Measurements from ENCODE around the gene SLX4IP. TPM values are rescaled to one million over a fixed set of nuclear protein-coding genes. Genes with fewer than 3 reads are reported as not detected.
"Not testable (repeated sequence)": the region's sequence is repeated elsewhere in the genome, so short reads cannot be mapped to it uniquely, and the experiment has no call there.

The SLX4IP gene
- total RNA-seq, 1 experiment from 2014 or later: 7.4 TPM

DNA sequence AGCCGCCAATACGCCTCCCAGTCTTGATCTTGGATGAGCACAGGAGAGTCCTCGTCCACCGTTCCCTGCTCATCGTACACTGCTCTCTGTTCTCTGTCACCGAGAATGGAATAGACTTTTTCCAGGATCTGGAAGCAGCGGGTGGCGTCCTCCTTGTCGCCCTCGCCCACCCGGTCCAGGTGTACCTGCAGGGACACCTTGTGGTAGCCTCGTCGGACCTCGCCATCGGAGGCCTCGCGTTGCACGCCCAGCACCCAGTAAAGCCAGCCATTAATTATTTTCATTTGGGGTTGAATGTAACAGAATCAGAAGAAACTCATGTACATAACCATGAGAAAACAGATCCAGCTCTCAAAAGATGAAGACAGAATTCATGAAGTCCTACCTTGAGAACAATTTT, 178.8 kb downstream of the SLX4IP start (continued):
- TF ChIP-seq, protein P1, sequence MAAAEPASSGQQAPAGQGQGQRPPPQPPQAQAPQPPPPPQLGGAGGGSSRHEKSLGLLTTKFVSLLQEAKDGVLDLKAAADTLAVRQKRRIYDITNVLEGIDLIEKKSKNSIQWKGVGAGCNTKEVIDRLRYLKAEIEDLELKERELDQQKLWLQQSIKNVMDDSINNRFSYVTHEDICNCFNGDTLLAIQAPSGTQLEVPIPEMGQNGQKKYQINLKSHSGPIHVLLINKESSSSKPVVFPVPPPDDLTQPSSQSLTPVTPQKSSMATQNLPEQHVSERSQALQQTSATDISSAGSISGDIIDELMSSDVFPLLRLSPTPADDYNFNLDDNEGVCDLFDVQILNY (CRISPR knock-in tag; IDR thresholded peaks at IDR 0.05): no peak

DNA sequence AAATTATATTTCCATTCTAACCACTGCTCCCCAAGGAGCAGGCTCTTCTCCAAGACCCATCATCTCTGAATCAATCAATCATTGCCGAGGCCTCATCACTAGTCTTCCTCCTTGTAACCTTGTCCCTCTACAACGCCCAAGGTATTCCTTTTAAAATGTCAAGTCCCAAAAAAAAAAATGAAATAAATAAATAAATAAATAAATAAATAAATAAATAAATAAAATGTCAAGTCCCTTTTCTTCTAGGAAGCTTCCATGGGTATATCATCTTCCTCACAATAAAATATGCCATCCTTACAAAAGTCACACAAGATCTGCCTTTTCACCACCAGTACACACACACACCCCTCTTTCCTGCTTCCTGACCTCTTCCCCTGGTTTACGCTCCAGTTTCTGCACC, 181.1 kb downstream of the SLX4IP start:
- POLR2A ChIA-PET: no interaction called here

DNA sequence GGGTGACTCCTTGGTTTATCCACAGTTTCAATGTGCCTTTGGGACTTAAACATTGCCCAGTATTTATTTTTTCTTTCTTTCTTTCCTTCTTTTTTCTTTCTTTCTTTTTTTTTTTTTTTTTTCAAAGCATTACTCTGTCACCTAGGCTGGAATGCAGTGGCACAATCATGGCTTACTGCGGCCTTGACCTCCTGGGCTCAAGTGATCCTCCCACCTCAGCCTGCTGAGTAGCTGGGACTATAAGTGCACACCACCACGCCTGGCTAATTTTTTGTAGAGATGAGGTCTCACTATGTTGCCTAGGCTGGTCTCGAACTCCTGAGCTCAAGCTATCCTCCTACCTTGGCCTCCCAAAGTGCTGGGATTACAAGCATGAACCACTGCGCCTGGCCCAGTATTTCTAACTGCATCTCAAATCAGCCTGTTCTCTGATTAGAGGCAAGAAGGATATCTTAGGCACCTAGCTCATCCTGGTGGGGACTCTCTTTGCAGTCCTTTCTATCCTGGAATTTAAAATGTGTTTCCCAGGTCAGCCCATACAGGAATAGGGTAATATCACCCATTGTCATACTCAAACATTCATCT, 182.5 kb downstream of the SLX4IP start:
- H3K4me3 Mint-ChIP-seq; DNase-seq (ENCODE audit: low spot score); H3K36me3 Mint-ChIP-seq; H3K9me3 Mint-ChIP-seq; H3K27ac Mint-ChIP-seq; ATAC-seq; POLR2A ChIA-PET: not testable (repeated sequence)
- CTCF ChIA-PET: interaction anchor here (1.1 to 1.3 kb wide), 2 partner anchors 23 to 79 kb away, joined by 3 read pairs; no protein-coding TSS in a partner anchor
- Mint-ChIP-seq H3K4me1 (peaks cover 39% of the 10 kb centered on the region), H3K27me3 (ENCODE audit: low read depth) (peaks cover 12% of the 10 kb centered on the region)

More for the DNA sequence above, 181.1 kb downstream of the SLX4IP start:
- peaks cover 2% of the 10 kb centered on the region; the same call in 1 of the 2 replicates for H3K36me3 Mint-ChIP-seq
- ATAC-seq (no peak), DNase-seq (ENCODE audit: low spot score) (no peak)
- no peak overlapping the region for H3K4me3 Mint-ChIP-seq
- H3K27ac Mint-ChIP-seq: no peak overlapping the region
- peaks cover 12% of the 10 kb centered on the region for H3K27me3 Mint-ChIP-seq (ENCODE audit: low read depth)
- no peak for TF ChIP-seq ZNF232 (CRISPR knock-in tag; IDR thresholded peaks at IDR 0.05)
- no peak for TF ChIP-seq NR3C1 (CRISPR knock-in tag; conservative IDR thresholded peaks at IDR 0.05; ENCODE audit: low read depth)
- TF ChIP-seq CREM (CRISPR knock-in tag; IDR thresholded peaks at IDR 0.05): no peak
- no peak for TF ChIP-seq NFYB (CRISPR knock-in tag; conservative IDR thresholded peaks at IDR 0.05; ENCODE audit: low read depth)
- TF ChIP-seq, protein P2, sequence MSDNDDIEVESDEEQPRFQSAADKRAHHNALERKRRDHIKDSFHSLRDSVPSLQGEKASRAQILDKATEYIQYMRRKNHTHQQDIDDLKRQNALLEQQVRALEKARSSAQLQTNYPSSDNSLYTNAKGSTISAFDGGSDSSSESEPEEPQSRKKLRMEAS (CRISPR knock-in tag; IDR thresholded peaks at IDR 0.05): no peak
- TF ChIP-seq, protein P3, sequence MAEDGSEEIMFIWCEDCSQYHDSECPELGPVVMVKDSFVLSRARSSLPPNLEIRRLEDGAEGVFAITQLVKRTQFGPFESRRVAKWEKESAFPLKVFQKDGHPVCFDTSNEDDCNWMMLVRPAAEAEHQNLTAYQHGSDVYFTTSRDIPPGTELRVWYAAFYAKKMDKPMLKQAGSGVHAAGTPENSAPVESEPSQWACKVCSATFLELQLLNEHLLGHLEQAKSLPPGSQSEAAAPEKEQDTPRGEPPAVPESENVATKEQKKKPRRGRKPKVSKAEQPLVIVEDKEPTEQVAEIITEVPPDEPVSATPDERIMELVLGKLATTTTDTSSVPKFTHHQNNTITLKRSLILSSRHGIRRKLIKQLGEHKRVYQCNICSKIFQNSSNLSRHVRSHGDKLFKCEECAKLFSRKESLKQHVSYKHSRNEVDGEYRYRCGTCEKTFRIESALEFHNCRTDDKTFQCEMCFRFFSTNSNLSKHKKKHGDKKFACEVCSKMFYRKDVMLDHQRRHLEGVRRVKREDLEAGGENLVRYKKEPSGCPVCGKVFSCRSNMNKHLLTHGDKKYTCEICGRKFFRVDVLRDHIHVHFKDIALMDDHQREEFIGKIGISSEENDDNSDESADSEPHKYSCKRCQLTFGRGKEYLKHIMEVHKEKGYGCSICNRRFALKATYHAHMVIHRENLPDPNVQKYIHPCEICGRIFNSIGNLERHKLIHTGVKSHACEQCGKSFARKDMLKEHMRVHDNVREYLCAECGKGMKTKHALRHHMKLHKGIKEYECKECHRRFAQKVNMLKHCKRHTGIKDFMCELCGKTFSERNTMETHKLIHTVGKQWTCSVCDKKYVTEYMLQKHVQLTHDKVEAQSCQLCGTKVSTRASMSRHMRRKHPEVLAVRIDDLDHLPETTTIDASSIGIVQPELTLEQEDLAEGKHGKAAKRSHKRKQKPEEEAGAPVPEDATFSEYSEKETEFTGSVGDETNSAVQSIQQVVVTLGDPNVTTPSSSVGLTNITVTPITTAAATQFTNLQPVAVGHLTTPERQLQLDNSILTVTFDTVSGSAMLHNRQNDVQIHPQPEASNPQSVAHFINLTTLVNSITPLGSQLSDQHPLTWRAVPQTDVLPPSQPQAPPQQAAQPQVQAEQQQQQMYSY (CRISPR knock-in tag; IDR thresholded peaks at IDR 0.05): no peak
- TF ChIP-seq, protein P4, sequence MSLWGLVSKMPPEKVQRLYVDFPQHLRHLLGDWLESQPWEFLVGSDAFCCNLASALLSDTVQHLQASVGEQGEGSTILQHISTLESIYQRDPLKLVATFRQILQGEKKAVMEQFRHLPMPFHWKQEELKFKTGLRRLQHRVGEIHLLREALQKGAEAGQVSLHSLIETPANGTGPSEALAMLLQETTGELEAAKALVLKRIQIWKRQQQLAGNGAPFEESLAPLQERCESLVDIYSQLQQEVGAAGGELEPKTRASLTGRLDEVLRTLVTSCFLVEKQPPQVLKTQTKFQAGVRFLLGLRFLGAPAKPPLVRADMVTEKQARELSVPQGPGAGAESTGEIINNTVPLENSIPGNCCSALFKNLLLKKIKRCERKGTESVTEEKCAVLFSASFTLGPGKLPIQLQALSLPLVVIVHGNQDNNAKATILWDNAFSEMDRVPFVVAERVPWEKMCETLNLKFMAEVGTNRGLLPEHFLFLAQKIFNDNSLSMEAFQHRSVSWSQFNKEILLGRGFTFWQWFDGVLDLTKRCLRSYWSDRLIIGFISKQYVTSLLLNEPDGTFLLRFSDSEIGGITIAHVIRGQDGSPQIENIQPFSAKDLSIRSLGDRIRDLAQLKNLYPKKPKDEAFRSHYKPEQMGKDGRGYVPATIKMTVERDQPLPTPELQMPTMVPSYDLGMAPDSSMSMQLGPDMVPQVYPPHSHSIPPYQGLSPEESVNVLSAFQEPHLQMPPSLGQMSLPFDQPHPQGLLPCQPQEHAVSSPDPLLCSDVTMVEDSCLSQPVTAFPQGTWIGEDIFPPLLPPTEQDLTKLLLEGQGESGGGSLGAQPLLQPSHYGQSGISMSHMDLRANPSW (CRISPR knock-in tag; conservative IDR thresholded peaks at IDR 0.05; ENCODE audit: low read depth): no peak
- no peak for TF ChIP-seq ZNF396 (CRISPR knock-in tag; IDR thresholded peaks at IDR 0.05; ENCODE audit: borderline replicate concordance)
- no peak for TF ChIP-seq SP1 (CRISPR knock-in tag; conservative IDR thresholded peaks at IDR 0.05)
- no peak for TF ChIP-seq SOX15 (CRISPR knock-in tag; IDR thresholded peaks at IDR 0.05)
- no peak for TF ChIP-seq ELF4 (CRISPR knock-in tag; IDR thresholded peaks at IDR 0.05; ENCODE audit: low read depth)
- no peak for TF ChIP-seq SMAD4 (CRISPR knock-in tag; IDR thresholded peaks at IDR 0.05)
- no peak for TF ChIP-seq GTF2I (CRISPR knock-in tag; conservative IDR thresholded peaks at IDR 0.05)
- TF ChIP-seq ETV6 (CRISPR knock-in tag; IDR thresholded peaks at IDR 0.05): no peak
- TF ChIP-seq ZNF138 (CRISPR knock-in tag; conservative IDR thresholded peaks at IDR 0.05): no peak
- TF ChIP-seq ATF1 (CRISPR knock-in tag; IDR thresholded peaks at IDR 0.05): no peak
- TF ChIP-seq, protein P5, sequence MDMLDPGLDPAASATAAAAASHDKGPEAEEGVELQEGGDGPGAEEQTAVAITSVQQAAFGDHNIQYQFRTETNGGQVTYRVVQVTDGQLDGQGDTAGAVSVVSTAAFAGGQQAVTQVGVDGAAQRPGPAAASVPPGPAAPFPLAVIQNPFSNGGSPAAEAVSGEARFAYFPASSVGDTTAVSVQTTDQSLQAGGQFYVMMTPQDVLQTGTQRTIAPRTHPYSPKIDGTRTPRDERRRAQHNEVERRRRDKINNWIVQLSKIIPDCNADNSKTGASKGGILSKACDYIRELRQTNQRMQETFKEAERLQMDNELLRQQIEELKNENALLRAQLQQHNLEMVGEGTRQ (CRISPR knock-in tag; IDR thresholded peaks at IDR 0.05): no peak
- TF ChIP-seq, protein P6, sequence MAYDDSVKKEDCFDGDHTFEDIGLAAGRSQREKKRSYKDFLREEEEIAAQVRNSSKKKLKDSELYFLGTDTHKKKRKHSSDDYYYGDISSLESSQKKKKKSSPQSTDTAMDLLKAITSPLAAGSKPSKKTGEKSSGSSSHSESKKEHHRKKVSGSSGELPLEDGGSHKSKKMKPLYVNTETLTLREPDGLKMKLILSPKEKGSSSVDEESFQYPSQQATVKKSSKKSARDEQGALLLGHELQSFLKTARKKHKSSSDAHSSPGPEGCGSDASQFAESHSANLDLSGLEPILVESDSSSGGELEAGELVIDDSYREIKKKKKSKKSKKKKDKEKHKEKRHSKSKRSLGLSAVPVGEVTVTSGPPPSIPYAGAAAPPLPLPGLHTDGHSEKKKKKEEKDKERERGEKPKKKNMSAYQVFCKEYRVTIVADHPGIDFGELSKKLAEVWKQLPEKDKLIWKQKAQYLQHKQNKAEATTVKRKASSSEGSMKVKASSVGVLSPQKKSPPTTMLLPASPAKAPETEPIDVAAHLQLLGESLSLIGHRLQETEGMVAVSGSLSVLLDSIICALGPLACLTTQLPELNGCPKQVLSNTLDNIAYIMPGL (CRISPR knock-in tag; IDR thresholded peaks at IDR 0.05): no peak
- H3K4me1 Mint-ChIP-seq: peaks cover 41% of the 10 kb centered on the region
- CTCF ChIA-PET: no interaction called here
- H3K9me3 Mint-ChIP-seq: no peaks in the 10 kb centered on the region

Measured in WTC11 (cell line).